RWPE2 (cell line): ENCODE results near the gene ANKRD13B.
A peak's percentile ranks its signal among the peaks of the same experiment; 100 is the strongest.

ENCODE experiments used
- ATAC-seq: fragments of 200-7000 bp; cut with Tn5 transposase; 3 replicates; pipeline ENCODE4 v1.9.1; 2021; ENCODE audit warnings: low read depth
- DNase-seq: peaks from one replicate; pipeline ENCODE4 v3.0.0-alpha.2; 2020; ENCODE audit warnings: low spot score
- H3K27ac ChIP-seq: fragments of 450-650 bp; 2 replicates; pipeline ENCODE4 v1.5.1; 2017; ENCODE audit warnings: mild to moderate bottlenecking; ENCODE audit not compliant: poor library complexity, severe bottlenecking
- H3K27me3 ChIP-seq: fragments of 250-450 bp; sonication (Bioruptor Pico); 2 replicates; pipeline ENCODE4 v1.5.1; 2021; ENCODE audit warnings: mild to moderate bottlenecking, moderate library complexity; ENCODE audit not compliant: insufficient read depth, poor library complexity, severe bottlenecking
- H3K36me3 ChIP-seq: fragments of 250-450 bp; sonication (Bioruptor Pico); 2 replicates; pipeline ENCODE4 v1.5.1; 2020; ENCODE audit warnings: low read depth, mild to moderate bottlenecking, moderate library complexity
- H3K4me1 ChIP-seq: fragments of 250-450 bp; sonication (Bioruptor Pico); 2 replicates; pipeline ENCODE4 v1.5.1; 2021; ENCODE audit warnings: mild to moderate bottlenecking, moderate library complexity; ENCODE audit not compliant: insufficient read depth, poor library complexity, severe bottlenecking
- H3K4me3 ChIP-seq: fragments of 250-450 bp; sonication (Bioruptor Pico); 2 replicates; pipeline ENCODE4 v1.5.1; 2021; ENCODE audit warnings: mild to moderate bottlenecking, moderate library complexity; ENCODE audit not compliant: severe bottlenecking
- H3K9me3 ChIP-seq: fragments of 250-450 bp; sonication (Bioruptor Pico); 2 replicates; pipeline ENCODE4 v1.5.1; 2021; ENCODE audit warnings: mild to moderate bottlenecking, moderate library complexity; ENCODE audit not compliant: severe bottlenecking
- TF ChIP-seq, protein P1 (sequence below): fragments of 450-650 bp; IDR thresholded peaks from one replicate; pipeline ENCODE4 v1.5.1; 2017; ENCODE audit warnings: mild to moderate bottlenecking, moderate library complexity; ENCODE audit not compliant: poor library complexity, severe bottlenecking

Gene ANKRD13B

DNA sequence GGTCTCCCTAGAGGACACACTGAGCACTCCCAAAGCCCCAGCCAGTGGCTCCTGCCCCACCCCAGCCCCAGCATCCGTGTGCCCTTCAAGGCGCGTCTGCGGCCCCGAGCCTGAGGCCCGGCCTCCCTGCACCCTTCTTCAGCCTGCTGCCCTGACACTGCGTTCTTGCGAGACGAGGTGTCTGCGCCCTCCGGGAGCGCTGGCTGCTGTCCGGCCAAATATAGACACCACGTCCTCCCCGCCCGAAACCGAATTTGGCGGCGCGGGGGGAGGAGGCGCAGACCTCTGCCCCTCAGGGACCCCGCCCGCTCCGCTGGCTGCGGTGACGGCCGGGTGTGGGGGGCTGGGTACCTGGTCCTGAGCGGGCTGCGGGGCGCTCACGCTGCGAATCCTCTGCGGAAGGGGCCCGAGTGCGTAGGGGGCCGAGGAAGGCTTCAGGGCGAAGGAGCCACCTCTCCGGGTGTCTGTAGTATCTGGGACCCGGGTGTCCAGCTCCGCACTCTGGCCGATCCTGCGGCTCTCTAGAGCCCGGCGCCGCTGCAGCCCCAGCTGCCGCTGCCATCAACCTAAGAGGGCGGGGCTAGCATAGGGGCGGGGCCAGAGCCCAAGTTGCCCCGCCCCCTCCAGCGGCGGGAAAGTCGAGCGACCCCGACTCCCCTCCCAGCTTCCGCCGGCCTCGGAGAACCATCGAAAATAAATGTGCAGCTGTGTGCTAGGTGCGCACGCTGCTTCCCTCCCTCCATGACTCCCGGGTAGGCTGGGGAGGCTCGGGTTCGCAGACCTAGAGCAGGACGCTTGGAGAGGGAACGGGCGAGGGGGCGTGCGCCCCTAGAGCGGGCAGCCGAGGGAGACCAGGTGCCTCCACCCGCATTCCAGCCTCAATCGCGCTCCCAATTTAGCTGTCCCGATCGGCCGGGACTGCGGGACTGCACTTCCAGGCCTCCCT lies 29.7 kb downstream of the ANKRD13B start, which contains the start of gene CORO6:
CORO6 (minus strand) TSS at position 576 of the 946 bp plus-strand sequence. CDS start 1,491 bp downstream, outside the sequence.
- no peak for DNase-seq
- peaks cover 25% of the 10 kb centered on the region for H3K4me1 ChIP-seq
- no peaks in the 10 kb centered on the region for H3K27me3 ChIP-seq
- ATAC-seq, result peak; percentile 48
- TF ChIP-seq, protein P1, sequence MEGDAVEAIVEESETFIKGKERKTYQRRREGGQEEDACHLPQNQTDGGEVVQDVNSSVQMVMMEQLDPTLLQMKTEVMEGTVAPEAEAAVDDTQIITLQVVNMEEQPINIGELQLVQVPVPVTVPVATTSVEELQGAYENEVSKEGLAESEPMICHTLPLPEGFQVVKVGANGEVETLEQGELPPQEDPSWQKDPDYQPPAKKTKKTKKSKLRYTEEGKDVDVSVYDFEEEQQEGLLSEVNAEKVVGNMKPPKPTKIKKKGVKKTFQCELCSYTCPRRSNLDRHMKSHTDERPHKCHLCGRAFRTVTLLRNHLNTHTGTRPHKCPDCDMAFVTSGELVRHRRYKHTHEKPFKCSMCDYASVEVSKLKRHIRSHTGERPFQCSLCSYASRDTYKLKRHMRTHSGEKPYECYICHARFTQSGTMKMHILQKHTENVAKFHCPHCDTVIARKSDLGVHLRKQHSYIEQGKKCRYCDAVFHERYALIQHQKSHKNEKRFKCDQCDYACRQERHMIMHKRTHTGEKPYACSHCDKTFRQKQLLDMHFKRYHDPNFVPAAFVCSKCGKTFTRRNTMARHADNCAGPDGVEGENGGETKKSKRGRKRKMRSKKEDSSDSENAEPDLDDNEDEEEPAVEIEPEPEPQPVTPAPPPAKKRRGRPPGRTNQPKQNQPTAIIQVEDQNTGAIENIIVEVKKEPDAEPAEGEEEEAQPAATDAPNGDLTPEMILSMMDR, result no peak
- peak within 1 kb of the TSS; percentile 50 for H3K4me3 ChIP-seq
- H3K27ac ChIP-seq, result peak within 1 kb of the TSS; percentile 76
- no peaks in the 10 kb centered on the region for H3K9me3 ChIP-seq
- H3K36me3 ChIP-seq, result no peaks in the 10 kb centered on the region

DNA sequence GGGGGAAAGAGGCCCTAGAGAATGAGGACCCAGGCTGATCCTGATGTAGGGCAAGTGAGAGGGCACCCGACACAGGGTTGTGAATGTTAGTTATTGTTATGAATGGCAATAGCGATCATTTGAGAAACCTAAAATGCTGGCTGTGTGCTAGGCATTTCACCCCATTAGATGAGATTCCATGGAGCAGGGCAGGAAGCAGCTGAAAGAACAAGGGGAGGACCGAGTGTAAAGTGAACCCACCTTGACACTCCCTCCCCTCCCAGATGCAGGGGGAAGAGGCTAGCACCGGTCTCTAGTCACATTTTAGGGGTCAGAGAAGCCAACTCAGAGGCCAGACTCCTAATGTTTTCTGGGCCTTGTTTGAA lies 30.3 kb downstream of the ANKRD13B start:
- Histone ChIP-seq H3K36me3 (no peaks in the 10 kb centered on the region), H3K4me1 (peaks cover 25% of the 10 kb centered on the region), H3K9me3 (no peaks in the 10 kb centered on the region), H3K27me3 (no peaks in the 10 kb centered on the region), H3K27ac (peak overlapping the region; percentile 76), H3K4me3 (no peak overlapping the region)
- ATAC-seq, result no peak
- DNase-seq, result no peak
- TF ChIP-seq, protein P1, result no peak

DNA sequence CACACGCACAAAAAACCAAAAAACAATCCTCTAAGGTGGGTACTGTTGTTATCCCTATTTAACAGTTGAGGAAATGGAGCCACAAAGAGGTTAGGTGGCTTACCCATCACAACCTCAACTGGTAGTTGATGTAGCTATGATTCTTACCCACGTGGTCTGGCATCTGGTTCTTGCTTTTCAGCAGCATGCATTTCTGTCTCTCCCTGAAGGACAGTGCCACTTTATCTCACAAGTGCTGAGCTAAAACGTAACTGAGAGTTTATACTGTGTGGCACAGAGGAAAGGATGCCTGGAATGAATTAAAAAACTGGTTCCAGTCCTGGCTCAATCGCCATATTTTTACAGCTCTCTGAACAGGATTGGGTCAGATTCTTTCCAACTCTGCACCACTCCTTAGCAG lies 31.7 kb downstream of the ANKRD13B start:
- ATAC-seq, result no peak
- Histone ChIP-seq H3K27ac (peak overlapping the region; percentile 76), H3K4me1 (peaks cover 25% of the 10 kb centered on the region)

DNA sequence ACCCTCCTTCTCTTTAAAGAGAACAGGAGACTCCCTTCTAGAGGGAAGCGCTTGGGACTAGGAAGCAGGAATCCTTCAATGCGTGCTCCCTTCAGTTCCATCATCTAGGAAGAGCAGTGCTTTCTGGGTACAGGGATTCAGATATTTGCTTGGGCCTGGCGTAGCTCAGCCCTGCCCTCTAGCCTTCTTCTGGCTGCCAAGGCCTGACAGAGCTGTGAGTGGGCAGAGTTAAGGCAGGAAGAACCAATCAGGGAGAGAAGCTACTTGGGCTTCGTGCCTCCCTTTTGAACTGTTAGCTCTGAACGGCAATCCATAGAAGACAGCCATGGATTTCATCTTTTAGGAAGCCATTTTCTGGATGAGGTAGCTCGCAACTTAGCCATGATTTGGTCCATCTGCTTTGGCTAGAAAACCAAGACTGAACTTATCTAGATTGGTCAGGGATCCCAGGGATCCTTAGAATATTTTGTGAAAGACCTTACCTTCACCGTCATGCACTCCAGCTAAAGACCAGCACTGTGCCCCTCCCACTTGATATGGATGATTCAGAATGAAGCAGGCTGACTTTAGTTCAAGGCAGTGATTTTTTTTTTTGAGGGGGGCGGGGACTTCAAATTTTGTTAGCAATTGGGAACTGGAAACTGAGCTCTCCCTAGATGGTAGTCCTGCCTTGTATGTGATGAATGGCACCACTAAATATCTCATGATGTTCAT lies 32.3 kb downstream of the ANKRD13B start:
- Histone ChIP-seq H3K36me3 (no peaks in the 10 kb centered on the region), H3K27me3 (no peaks in the 10 kb centered on the region), H3K4me3 (no peak overlapping the region), H3K27ac (peak overlapping the region; percentile 76), H3K9me3 (no peaks in the 10 kb centered on the region), H3K4me1 (peaks cover 19% of the 10 kb centered on the region)
- no peak for ATAC-seq
- DNase-seq, result no peak
- TF ChIP-seq, protein P1, result no peak

More for the DNA sequence above, 31.7 kb downstream of the ANKRD13B start:
- Histone ChIP-seq H3K27me3 (no peaks in the 10 kb centered on the region), H3K4me3 (no peak overlapping the region), H3K9me3 (no peaks in the 10 kb centered on the region), H3K36me3 (no peaks in the 10 kb centered on the region)
- TF ChIP-seq, protein P1, result no peak
- no peak for DNase-seq
